ENCODE data around the gene KCNIP4.
"Not testable (repeated sequence)": the region's sequence is repeated elsewhere in the genome, so short reads cannot be mapped to it uniquely, and the experiment has no call there.

KCNIP4 gene

DNA sequence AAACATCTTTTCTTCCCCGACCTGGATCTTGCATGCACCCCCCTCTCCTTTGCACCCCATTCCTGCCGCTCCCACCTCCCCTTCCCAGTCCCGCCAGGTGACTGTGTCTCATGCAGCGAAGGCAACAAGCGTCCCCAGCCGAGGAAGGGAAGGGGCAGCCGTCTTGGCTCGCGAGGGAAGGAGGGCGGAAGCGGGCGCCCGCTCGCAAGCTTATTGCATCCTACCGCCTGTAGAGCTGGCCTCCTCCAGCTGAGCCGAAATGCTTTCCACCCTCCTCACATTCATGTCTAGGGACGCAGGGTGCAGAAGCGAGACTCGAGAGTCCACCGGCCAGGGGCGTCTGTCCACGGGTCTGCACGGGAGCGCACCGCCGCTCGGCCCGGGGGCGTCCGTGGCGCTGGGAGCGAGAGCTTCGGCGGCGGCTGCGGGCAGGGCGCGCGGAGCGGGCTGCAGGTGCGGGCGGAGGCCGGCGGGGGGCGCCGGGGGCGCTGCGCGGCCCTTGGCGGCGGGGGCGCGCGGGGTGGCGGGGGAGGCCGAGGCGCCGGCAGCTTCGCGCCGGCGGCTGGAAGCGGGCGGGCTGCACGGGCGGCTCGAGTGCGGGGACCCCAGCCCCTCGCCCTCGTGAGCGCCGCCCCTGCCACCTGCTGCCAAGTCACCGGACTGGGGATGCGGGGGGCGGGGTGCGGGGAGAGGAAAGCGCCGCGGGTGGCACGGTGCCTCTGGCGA lies at the start of gene KCNIP4:
Gene KCNIP4, minus strand, starts transcription at position 426 of the 726 bp plus-strand sequence.
- peak; percentile 88 for DNase-seq

DNA sequence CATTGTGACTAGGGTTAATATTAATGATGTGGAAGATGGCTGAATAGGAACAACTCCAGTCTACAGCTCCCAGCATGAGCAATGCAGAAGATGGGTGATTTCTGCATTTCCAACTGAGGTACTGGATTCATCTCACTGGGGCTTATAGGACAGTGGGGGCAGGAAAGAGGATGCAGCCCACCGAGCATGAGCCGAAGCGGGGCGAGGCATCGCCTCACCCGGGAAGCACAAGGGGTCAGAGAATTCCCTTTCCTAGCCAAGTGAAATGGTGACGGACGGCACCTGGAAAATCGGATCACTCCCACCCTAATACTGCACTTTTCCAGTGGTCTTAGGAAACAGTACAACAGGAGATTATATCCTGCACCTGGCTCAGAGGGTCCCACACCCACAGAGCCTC lies 48.0 kb upstream of the KCNIP4 start:
- not testable (repeated sequence) for DNase-seq

DNA sequence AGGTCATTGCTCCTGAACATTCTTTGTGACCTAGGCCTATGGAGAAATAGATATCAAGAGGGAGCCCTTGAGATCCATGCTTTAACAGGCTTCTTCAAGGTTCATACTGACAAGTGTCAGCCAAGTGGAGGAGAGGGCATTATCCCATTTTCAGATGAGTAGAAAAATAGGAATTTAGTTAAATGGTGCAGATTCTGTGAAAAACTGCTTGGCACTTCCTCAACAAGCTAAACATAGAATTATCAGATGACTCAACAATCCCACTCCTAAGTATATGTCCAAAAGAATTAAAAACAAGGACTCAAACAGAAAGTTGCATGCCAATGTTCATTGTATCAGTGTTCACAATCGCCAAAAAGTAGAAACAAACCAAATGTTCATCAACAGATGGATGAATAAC lies 43.8 kb upstream of the KCNIP4 start:
- no peak for DNase-seq

DNA sequence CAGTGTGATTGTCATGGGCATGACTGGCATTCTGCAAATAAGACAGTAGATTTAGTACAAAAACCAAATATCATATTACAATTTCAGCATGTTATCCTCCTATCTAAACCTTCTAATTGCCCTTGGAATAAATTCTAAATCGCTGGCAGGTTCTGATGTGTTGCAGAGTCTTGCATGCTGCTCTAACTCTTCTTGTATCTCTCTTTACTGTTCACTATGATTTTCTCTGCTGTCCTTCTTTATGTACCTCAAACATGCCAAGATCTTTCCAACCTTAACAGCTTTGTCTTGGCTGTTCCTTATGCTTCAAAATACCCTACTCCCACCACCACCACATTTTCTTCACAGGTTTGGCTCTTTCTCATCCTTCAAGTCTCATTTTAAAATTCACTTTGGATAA lies 43.0 kb upstream of the KCNIP4 start:
- no peak for DNase-seq

DNA sequence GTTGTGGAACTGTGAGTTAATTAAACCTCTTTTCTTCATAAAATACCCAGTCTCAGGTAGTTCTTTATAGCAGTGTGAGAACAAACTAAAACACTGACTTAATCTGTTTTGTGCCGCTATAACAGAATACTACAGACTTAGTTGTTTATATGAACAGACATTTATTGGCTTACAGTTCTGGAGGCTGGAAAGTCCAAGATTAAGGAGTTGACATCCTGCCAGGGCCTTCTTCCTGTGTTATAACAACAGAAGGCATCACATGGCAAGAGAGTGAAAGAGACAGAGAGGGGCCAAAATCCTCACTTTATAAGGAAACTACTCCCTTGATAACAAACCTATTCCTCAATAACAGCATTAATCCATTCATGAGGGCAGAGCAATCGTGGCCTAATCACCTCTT lies 42.5 kb upstream of the KCNIP4 start:
- no peak for DNase-seq

DNA sequence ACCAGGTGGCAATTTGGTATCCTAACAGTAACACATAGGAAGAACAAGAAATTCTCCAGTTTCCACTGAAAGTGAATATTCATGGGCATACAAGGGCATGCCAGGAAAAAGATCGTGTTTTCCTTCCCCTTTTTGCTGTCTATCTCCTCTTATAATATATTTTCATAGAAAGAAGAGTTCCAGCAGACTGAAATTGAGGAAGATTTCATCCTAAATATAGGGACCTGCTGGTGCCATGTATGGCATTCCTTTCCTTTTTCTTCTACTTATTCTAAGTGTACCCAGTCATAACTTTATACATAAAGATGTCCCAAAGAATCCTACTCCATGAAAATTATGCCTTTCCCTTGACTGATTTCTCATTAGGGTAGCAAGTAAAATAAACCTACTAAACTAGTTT lies 40.8 kb upstream of the KCNIP4 start:
- no peak for DNase-seq

DNA sequence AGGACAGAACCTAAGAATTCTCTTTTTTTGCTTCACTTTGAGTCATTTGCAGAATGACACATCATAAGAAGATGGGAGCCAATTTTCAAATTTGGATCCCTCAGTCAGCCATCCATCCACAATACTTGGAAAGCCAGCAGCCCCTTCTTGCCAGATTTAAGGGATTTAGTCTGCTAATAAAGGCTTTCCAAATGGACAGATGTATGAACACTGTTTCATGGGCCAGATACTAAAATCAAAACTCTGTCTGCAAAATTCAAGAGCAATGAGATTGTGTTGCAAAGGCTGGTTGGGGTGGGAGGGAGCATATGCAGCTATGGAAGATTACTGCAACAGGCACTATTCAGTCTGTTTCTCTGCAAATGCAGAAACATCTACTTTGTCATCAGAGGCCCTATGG lies 37.7 kb upstream of the KCNIP4 start:
- DNase-seq = no peak

DNA sequence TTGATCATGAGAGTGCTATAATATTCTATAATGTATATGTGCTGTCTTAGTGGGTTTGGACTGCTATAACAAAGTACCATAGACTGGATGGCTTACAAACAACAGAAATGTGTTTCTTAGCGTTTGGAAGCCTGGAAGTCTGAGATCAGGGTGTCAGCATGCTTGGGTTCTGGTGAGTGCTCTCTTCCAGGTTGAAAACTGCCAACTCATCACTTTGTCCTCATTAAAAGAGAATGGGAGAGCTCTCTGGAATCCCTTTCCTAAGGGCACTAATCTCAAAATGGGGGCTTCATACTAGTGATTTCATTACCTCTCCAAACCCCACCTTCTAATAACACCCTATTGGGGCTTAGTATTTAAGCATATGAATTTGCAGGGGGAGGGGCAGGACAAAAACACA lies 33.5 kb upstream of the KCNIP4 start:
- peak; percentile 29 for DNase-seq

DNA sequence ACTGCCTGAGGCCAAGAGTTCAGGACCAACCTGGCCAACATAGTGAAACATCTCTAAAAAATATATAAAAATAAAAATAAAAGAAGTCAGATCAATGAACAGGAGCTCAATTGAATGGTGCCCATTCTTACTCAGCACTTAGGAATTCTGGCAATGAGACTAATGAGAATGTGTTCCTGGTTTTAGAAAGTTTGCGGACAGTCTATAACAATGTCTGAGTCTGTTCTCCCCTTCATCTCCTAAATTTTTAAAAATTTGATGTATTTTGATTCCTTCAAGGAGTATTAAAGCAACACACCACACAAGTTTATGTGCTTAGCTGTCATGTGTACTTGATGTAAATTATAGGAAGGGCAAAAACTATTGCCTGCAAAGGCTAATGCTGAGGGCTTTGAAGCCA lies 30.6 kb upstream of the KCNIP4 start:
- DNase-seq = no peak

DNA sequence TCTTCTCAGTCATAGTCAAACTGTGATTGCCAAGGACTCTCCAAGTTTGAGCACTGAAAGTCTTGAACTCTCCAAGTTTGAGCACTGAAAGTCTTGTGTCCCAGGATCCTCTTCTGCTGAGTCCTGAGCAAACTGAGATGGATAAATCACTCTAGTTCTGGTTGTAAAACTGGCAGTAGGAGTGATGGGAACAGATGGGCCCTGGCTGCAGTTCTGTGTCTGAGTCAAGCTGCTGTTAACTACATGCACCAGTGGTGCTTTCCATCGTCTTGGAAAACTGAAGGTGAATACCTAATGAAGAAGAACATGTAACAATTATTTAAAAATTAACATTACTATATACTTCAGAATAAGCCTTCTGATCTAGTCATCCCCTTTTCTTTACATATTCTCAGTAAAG lies 27.6 kb upstream of the KCNIP4 start:
- no peak for DNase-seq

DNA sequence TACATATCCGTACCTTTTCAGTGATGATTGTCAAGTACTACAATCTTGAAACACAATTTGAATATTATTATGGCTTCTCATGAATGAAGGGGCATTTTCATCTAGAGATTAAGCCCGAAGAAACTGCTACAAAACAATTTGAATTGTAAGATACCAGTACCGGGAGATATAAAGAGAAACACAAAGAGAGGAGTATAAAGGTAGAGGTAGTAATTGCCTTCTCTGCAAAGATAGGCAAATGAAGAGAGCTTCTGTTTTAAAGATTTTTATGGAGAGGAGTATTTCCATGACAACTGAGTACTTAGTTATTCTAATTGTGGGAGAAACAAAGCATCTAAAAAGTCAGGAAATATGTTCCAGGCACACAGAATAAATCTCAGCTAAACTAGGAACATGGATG lies 25.3 kb upstream of the KCNIP4 start:
- DNase-seq = no peak

DNA sequence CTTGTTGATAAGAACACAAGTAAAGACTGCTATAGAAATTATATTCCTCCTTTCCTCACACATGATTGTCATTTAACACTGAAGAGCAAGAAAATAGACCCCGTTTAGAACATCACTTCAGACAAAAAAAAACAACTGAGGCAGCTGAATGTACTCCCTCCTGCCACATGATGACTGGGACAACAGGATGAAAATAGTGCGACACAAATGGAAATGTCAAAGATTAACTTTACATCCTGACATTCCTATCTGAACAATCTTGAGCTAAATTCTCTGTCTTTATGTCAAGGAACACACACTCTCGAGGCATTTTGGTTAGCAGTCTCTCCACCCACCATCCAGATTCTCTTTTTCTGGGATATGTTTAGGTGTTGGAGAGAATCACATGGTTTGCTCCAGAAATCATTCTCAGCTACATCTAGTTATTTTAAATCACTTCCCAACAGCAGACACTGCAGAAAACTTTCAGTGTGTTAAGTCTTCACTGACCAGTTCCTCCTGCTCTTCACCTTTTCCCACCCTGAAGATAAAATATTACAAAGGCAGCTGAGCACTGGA lies 16.3 kb upstream of the KCNIP4 start:
- DNase-seq = no peak

DNA sequence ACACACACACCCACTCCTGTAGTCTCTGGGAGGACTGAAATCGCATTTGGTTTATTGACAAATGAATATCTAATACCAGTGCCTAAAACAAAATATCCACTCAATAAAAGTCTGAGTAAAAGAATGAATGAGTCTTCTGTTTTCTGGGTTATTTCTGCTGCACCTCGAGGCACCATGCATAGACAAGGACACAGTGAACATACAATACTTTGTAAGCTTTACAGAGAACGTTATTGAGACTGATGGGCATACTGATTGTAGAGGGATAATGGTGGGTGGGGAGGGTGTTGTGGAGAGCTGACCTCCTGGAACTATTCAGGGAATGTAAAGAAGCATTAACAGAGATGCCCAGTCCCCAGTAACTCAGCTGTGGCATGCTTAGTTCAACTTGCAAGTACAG lies 14.1 kb upstream of the KCNIP4 start:
- no peak for DNase-seq

DNA sequence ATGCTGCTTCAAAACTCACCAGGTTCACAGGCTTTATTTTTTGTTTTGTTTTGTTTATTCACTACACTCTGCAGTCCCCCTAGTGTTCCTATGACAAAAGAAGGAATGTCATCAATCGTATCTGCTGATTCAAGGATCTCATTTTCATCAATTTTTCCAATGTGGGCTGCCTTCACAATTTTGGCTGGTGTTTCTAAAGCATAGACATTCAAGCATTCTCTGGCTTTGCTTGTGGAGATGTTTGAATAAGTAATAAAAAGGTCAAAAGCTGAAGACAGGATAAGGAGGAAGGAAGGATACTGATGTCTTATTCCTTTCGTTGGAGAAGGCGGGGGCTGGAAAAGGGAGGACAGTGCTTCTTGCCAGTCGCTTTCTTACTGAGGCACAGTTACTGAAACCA lies 12.2 kb upstream of the KCNIP4 start:
- no peak for DNase-seq

DNA sequence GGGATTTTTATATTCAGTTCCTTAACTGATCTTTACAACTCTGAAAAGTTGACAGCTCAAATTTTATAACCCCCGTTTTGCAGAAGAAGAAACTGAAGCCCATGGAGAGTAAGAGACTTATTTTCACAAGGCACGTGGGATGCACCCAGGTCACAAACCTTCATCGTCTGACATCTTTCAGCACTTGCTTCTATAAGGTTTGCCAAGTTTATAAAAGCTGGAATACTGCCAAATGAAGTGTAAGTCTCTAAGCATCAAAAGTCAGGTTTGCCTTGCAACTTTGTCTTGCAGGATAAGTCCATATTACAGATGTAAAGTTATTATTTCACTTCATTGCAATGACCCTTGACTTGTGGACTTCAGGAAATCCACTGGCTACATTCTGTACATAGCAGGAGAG lies 6.3 kb upstream of the KCNIP4 start:
- DNase-seq = no peak

DNA sequence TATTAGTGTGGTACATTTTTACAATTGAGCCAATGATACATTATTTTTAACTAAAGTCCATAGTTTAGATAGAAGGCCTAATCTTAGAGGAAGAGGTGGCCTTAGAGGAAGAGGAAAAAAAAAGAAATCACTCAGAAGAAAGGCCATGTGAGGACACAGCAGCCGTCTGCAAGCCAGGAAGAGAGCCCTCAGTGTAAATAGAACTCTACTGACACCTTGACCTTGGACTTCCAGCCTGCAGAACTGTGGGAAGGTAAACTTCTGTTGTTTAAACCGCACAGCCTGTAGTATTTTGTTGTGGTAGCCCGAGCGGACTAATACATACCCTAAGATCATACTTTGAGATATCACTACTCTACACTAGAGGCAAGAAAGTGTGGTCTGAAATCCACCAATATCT lies 5.1 kb upstream of the KCNIP4 start:
- no peak for DNase-seq

DNA sequence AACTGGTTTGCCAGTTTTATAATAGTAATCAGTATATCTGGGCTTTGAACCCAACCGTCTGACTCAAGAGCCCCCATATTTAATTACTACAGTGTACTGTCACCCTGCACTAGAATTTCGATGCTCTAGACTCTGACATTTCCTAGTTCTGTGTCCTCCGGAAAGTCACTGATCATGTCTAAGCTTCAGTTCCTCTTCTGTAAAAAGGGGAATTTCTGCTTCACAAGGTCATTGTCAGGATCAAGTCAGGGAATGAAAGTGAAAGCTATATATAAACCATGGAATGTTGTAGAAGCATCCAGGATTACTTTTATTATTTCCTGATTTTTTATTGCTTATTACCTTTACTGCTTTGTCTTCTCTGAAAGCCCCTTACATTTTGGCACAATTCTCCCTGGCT lies 4.0 kb upstream of the KCNIP4 start:
- DNase-seq = no peak

DNA sequence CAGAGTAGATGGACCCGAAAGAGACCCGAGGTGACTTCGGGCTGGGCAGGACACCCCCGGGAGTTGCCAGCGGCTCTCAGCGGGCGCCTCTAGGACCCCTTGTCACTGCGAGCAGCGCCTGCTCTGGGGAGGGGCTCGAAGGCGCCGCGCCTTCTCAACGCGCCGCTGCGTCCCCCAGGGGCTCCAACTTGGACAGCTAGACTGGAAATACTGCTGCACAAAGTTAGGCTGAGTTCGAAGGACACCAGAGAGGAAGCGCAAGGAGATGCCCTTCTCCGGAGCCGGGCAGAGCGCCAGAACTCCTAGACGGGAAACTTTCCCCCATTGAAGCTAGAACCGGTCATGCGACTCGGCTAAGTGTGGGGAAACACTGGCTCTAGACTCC lies 493 bp upstream of the KCNIP4 start:
- DNase-seq = peak; percentile 68

DNA sequence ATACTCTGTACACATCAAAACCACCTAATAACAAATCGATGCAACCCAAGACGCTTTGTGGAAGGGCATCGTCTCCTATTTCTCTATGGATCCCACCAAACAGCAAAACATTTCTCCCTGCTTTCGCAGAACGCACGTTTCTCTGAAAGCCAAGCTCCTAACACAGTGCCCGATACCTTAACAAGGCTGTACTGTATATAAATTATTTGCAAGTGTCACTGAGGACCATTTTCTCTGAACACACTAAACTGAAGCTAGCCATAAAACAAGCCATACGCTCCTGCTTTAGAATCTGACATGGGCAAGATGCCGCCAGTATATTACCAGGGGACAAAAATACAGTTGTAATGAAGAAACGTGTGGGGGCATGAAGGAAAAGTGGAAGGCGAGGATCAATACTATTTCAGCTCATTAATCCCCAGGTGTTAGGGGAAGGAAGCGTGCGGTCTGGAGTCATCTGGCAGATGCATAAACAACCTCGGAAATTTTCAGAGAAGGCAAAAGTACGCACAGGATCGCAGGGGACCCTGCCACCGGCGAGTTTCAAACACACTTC lies 703 bp downstream of the KCNIP4 start:
- no peak for DNase-seq

DNA sequence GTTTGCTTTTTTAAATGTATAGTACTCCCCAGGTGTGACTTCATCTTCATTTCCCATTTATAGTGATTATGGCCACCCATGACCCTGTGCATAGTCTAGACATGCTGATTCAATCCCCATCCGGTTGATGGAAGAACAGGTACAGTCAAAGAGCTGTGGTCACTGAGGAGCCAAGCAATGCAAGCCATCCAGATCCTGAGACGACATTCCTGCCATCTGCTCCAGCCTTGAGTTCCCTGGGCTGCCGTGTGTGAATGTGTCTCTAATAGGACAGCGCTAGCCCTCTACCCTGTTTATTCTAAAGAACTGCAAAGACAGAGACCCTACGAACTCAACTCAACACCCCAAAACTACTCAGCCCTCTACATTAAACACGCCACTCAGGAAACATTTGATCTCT lies 1.7 kb downstream of the KCNIP4 start:
- no peak for DNase-seq

DNA sequence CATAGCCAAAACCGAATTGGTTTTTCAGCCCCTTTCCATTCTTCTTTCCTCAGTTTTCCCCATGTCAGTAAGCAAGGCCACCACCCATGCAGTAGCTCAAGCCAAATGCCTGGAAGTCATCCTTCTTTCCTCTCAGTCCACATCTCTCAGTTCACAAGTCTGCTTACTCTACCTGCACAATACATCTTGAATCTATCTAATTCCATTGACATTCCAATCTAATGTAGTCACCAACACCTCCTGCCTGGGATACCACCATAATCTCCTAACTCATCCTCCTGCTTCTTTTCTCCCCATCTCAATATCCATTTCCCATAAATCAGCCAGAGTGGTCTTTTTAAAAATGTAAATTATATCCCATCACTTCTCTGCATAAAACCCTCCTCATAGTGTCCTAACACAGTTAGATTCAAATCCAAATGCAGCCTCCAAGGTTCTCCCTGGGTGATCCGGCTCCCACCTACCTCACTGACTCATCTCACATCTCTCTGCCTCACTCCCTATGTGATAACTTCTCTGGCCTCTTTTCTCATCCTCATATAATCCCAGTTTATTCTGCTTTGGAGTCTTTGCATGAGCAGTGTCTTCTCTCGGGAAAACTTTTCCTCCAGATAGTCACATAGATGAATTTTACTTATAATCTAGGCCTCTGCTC lies 26.9 kb downstream of the KCNIP4 start:
- DNase-seq = no peak

DNA sequence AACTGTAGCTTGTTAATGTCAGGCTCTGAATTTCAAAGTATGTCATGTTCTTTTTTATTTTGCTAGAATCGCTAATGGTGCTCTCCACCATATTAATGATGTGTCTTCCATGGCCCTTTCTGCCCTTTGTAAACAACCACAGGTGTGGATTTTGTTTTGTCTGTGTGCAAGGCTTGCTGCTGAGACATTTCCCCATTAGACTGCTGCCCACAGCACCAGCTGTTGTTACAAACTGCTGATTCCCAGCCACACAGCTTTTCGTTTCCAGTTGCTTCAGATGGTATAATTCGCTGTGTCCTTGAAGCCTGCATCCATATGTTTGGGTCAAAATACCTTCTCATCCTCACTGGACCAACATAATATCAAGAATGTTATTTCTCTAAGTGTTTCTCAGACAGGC lies 32.8 kb downstream of the KCNIP4 start:
- no peak for DNase-seq

DNA sequence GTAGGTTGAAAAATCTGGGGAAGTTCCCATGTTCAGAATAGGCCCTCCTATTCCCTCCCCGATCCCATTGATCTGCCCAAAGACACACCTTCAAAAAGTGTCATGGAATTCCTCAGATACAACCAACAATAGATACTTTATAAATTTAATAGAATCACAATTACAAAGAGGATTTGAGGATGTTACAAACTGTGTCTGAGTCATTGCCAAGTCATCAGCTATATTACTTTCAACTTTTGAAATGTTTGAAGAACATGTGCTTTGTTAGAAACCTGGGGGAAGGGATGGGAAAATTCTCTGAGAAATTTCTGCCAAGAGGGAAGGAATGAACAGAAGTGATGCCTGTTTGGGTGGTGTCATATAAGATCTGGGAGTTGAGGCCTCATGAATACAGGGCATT lies 46.7 kb downstream of the KCNIP4 start:
- no peak for DNase-seq

DNA sequence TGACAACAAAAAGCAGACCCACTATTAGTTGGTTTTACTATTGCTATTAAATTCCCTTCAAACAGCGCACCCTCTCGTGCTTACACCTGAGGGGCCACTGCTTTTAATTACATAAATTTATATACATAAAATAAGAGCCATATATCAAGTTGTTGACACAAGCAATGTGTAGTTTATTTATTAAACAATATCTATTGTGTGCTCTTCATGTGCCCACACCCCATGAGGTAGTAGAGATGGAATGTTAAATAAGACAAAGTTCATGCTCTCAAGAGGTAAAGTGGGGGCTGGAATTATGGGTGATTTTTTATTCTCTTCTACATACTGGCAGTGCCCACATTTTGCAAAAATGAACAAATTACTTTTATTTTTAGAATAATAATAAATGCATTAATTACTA lies 47.3 kb downstream of the KCNIP4 start:
- DNase-seq = no peak
